GM19238 (cell line): Measurements from ENCODE around the gene YKT6.
"Not testable (repeated sequence)": the region's sequence is repeated elsewhere in the genome, so short reads cannot be mapped to it uniquely, and the experiment has no call there.

Experiments used
- DNase-seq: peaks from one replicate; pipeline ENCODE4 v3.0.0; 2011; ENCODE audit warnings: low spot score; ENCODE audit not compliant: insufficient read length

The YKT6 gene

GRCh38 chr7:44200699-44201461, at the start of gene YKT6:
YKT6 (plus strand) TSS chr7:44200978; CDS start chr7:44201136, 158 bp downstream.
- DNase-seq: peak; percentile 99

GRCh38 chr7:44151956-44152355, 48.8 kb upstream of the YKT6 start:
- DNase-seq: no peak

- no peak for DNase-seq
Measured at GRCh38 chr7:44152971-44153947, 47.5 kb upstream of the YKT6 start.

GRCh38 chr7:44153948-44154335, 46.8 kb upstream of the YKT6 start:
- DNase-seq: no peak

- no peak for DNase-seq
Measured at GRCh38 chr7:44154703-44155102, 46.1 kb upstream of the YKT6 start.

- no peak for DNase-seq
Measured at GRCh38 chr7:44155191-44156185, 45.3 kb upstream of the YKT6 start.

GRCh38 chr7:44156453-44157010, 44.2 kb upstream of the YKT6 start:
- no peak for DNase-seq

GRCh38 chr7:44157116-44158080, 43.4 kb upstream of the YKT6 start:
- DNase-seq: no peak

GRCh38 chr7:44158096-44158872, 42.5 kb upstream of the YKT6 start:
- no peak for DNase-seq

- DNase-seq: no peak
Measured at GRCh38 chr7:44158873-44159631, 41.7 kb upstream of the YKT6 start.

- no peak for DNase-seq
Measured at GRCh38 chr7:44159824-44160630, 40.8 kb upstream of the YKT6 start.

- no peak for DNase-seq
Measured at GRCh38 chr7:44161371-44161770, 39.4 kb upstream of the YKT6 start.

GRCh38 chr7:44162179-44162578, 38.6 kb upstream of the YKT6 start:
- no peak for DNase-seq

- no peak for DNase-seq
Measured at GRCh38 chr7:44162785-44163395, 37.9 kb upstream of the YKT6 start.

- no peak for DNase-seq
Measured at GRCh38 chr7:44163591-44163990, 37.2 kb upstream of the YKT6 start.

GRCh38 chr7:44167920-44168319, 32.9 kb upstream of the YKT6 start:
- DNase-seq: no peak

GRCh38 chr7:44171901-44172300, 28.9 kb upstream of the YKT6 start:
- not testable (repeated sequence) for DNase-seq
